HG03460 (cell line): Measurements from ENCODE around the gene KIRREL3.

Source experiments
- ATAC-seq: cut with Tn5 transposase; IDR thresholded peaks from one replicate; pipeline ENCODE4 v1.9.1; 2021; ENCODE audit not compliant: unreplicated experiment

The KIRREL3 gene

GRCh38 chr11:126878913-126879482 lies 121.6 kb downstream of the KIRREL3 start:
- no peak for ATAC-seq

- no peak for ATAC-seq
Measured at GRCh38 chr11:126874831-126875230, 125.7 kb downstream of the KIRREL3 start.

DNA sequence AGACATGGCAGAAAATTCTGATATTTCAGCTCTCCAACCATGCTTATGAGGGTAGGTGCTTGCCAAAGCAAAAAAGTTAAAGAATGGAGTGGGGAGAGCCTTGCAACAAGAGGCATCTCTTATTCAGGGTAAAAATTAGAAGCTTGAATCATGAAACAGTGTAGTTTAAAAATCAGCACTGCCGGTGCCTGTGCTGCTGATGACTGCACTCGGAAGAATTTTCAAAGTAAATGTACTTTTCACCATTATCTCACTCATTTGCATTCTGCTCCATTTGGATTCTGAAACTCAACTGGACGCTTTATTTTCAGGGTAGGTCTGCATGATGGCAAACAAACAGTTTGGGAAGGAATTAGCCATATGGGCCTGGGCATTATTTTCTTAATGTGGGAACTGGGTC lies 126.3 kb downstream of the KIRREL3 start:
- ATAC-seq = no peak

GRCh38 chr11:126871792-126872191 lies 128.8 kb downstream of the KIRREL3 start:
- ATAC-seq = no peak

DNA sequence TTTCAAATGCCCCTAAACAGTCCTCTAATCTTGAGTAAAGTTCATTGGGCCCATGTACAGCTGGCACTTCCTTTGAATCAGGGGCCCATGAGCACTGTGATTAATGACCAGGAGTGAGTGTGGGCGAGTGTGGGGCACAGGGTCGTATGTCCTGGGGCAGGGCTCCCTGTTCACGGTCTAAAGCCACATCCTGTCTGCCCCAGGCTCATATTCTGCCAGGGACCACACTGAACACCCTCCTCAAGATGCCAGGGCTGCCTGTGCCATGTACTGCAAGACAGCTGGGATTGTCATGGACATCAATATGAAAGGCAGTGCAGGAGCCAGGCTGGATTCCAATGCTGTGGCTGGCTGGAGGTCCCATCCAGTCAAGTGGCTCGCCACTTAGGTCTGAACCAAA lies 130.5 kb downstream of the KIRREL3 start:
- no peak for ATAC-seq

- ATAC-seq = no peak
Measured at GRCh38 chr11:126868741-126869140, 131.8 kb downstream of the KIRREL3 start.

- no peak for ATAC-seq
Measured at GRCh38 chr11:126864934-126865333, 135.6 kb downstream of the KIRREL3 start.

GRCh38 chr11:126863294-126863997 lies 137.1 kb downstream of the KIRREL3 start:
- no peak for ATAC-seq

- peak; percentile 74 for ATAC-seq
Measured at GRCh38 chr11:126862664-126863243, 137.8 kb downstream of the KIRREL3 start.

GRCh38 chr11:126861796-126862459 lies 138.6 kb downstream of the KIRREL3 start:
- ATAC-seq = no peak

DNA sequence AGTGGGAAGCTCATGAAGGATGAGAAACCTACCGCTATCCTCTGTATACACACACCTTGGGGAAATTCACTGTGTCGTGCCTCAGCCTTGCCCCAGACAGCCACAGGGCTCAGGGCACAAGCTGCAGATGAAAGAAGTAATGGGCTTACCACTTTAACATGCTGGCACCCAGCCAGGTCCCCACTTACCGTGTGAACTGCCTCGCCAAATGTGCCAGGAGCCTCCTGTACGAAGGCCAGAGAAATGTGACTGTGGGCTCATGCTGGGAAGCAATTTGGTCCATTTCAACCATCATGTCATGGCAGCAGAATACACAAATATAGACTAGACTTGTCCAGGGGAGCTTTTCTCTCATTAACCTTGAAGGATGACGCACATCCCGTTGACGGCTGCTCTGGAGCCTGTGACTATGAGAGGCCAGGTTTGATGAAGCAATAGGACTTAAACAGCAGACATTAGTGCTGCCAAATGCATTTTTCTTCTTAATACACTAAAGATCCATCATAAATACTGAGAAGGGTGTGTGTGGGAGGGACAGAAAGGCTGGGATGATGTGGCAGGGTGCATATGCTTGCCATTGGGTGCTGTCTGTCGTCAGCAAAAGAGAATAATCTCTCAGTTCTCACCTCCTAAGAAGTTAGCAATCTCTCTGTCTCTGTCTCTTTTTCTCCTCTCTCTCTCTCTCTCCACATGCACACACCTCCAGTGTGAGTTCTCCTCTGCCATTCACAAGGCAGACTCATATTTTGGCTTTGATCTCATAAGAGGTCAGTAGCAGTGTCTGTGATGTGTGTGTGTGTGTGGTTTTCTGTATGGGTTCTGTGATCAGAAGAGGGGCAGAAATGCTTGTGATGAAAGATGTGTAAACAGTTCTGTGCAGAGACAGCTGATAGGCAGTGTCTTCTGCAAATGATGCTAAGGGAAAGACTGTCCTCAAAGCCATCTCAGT lies 142.4 kb downstream of the KIRREL3 start:
- ATAC-seq = no peak

- ATAC-seq = no peak
Measured at GRCh38 chr11:126855536-126855935, 145.0 kb downstream of the KIRREL3 start.

DNA sequence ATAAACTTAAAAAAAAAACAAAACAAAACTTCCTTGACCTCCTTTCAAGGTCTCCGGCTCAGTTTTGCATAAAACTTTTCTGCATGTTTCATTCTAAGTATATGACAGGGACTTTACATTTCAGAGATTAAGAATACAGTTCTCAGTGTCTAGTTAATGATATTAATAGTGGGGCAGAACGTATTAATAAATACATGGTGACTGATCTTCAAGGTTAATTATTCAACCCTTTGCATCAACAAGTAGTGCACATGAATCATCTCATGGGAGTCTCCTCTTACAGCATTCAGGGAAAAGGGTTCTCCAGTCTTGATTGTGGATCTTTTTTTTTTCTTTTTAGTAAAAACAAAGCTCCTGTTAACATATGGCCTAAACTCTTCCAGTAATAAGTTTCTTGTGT lies 146.8 kb downstream of the KIRREL3 start:
- peak; percentile 89 for ATAC-seq

DNA sequence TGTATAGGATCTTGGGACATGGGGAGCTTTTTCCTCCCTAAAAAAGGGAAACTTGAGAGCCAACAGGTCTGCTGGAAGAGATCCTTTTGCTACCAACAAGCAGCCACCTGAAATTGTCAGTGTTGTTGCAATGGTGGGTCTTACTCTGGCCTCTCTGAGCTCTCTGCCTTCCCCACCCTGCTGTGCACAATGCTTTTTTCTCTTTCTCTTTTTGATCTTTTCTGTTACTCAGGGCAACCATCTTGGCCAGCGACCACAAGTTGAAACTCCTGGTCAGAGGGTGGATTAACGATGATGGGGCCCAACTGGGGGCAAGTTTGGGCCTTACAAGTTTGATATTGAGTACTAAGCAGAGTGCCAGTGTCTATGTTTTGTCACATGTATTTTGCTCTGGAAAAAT lies 155.8 kb downstream of the KIRREL3 start:
- ATAC-seq = no peak

DNA sequence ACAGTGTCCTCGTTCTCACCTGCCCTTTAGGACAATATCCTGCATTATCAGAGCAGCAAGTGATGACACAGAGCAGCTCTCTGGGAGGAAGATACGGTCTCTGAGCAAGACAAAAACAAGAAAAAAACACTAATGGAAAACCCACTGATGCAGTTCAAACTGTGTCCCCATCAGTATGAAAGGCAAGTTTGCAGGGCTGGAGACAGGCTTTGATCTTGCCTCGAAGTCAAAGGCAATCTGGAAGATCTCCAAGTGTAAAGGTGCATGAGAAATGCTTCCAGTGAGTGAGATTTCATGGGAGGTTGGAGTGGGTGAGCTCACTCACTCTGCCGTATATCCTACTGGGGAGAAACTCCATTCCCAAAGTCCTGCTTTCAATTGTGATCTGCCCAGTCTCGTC lies 157.5 kb downstream of the KIRREL3 start:
- ATAC-seq = no peak

GRCh38 chr11:126841999-126842398 lies 158.6 kb downstream of the KIRREL3 start:
- no peak for ATAC-seq

- ATAC-seq = no peak
Measured at GRCh38 chr11:126840975-126841374, 159.6 kb downstream of the KIRREL3 start.

DNA sequence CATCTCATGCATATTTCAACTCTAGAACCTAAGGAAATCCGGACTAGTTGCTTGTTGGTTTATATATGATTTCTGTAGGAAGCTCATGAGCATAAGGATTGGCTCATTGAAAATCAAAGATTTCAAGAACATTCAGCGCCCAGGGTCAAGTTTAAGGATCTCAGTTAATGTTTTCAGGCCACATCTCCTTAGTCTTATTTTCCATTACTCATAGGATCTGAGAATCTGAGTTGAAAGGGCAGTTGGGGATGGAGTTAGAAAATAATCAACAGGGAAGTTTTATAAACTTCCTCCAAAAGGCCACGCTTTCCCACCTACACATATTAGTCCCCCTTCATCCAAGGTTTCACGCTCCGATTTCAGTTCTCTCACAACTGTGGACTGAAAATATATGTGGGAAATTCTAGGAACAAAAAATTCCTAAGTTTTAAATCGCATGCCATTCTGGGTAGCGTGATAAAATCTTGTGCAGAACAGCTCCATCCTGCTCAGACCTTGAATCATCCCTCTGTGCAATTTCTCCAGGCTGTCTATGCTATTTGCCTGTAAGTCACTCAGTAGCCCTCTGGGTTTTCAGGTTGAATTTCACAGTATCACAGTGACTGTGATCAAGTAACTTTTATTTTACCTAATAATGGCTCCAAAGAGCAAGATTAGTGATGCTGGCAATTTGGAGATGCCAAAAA lies 160.2 kb downstream of the KIRREL3 start:
- ATAC-seq = no peak

DNA sequence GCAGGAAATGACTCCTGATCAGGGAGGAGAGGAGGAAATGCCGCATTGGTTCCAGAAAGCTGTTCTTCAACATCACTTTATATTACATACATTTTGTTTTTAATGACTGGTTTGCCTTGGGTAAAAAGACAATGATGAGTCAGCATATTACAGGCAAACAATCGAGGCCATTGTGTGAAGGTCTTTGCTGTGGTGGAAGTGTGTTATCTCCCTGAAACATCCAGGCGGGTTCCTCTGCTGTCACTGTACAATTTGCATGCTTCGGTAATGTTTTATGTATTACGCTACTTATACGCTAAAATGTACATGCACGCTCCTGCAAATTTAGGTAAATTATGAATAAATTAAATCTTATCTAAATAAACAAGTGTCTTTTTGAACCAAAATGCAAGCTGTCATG lies 161.1 kb downstream of the KIRREL3 start:
- no peak for ATAC-seq

GRCh38 chr11:126838779-126839178 lies 161.8 kb downstream of the KIRREL3 start:
- no peak for ATAC-seq
